HG03565 (cell line): ENCODE results near the gene ZFHX3.
"Not testable (repeated sequence)": the region's sequence is repeated elsewhere in the genome, so short reads cannot be mapped to it uniquely, and the experiment has no call there.

Experiments used
- ATAC-seq: cut with Tn5 transposase; IDR thresholded peaks from one replicate; pipeline ENCODE4 v1.9.1; 2021; ENCODE audit warnings: mild to moderate bottlenecking, moderate library complexity; ENCODE audit not compliant: unreplicated experiment

Gene ZFHX3

GRCh38 chr16:73024571-73025105 is 23.3 kb downstream of the ZFHX3 start:
- ATAC-seq: no peak

- no peak for ATAC-seq
Measured at GRCh38 chr16:73023752-73024570, 24.0 kb downstream of the ZFHX3 start.

- no peak for ATAC-seq
Measured at GRCh38 chr16:73023320-73023719, 24.6 kb downstream of the ZFHX3 start.

- no peak for ATAC-seq
Measured at GRCh38 chr16:73022534-73022933, 25.4 kb downstream of the ZFHX3 start.

- no peak for ATAC-seq
Measured at GRCh38 chr16:73021866-73022495, 25.9 kb downstream of the ZFHX3 start.

GRCh38 chr16:73020409-73020884 is 27.5 kb downstream of the ZFHX3 start:
- ATAC-seq: no peak

GRCh38 chr16:73019457-73020362 is 28.2 kb downstream of the ZFHX3 start:
- no peak for ATAC-seq

- ATAC-seq: no peak
Measured at GRCh38 chr16:73018821-73019456, 29.0 kb downstream of the ZFHX3 start.

- ATAC-seq: no peak
Measured at GRCh38 chr16:73017321-73017720, 30.6 kb downstream of the ZFHX3 start.

- peak; percentile 50 for ATAC-seq
Measured at GRCh38 chr16:73016488-73016830, 31.5 kb downstream of the ZFHX3 start.

GRCh38 chr16:73015612-73016487 is 32.1 kb downstream of the ZFHX3 start:
- ATAC-seq: peak; percentile 66

- ATAC-seq: no peak
Measured at GRCh38 chr16:73014768-73015167, 33.2 kb downstream of the ZFHX3 start.

GRCh38 chr16:73013974-73014373 is 34.0 kb downstream of the ZFHX3 start:
- no peak for ATAC-seq

GRCh38 chr16:73012341-73012740 is 35.6 kb downstream of the ZFHX3 start:
- no peak for ATAC-seq

- no peak for ATAC-seq
Measured at GRCh38 chr16:73011926-73012325, 36.0 kb downstream of the ZFHX3 start.

GRCh38 chr16:73010150-73010676 is 37.7 kb downstream of the ZFHX3 start:
- ATAC-seq: no peak

GRCh38 chr16:73009710-73010109 is 38.2 kb downstream of the ZFHX3 start:
- ATAC-seq: not testable (repeated sequence)

GRCh38 chr16:73006026-73006425 is 41.9 kb downstream of the ZFHX3 start:
- no peak for ATAC-seq

- no peak for ATAC-seq
Measured at GRCh38 chr16:73002866-73003265, 45.1 kb downstream of the ZFHX3 start.
